Trophoblast cell (in vitro differentiated cells and primary cell): ENCODE measurements around the gene SPON2.

Experiments
- DNase-seq, 2 donors: peaks; one replicate each; pipeline ENCODE4 v3.0.0-alpha.2; 2016
- H2AFZ ChIP-seq: 2 replicates; pipeline ENCODE4 v1.6.1; 2013; ENCODE audit warnings: low read length, moderate library complexity, mild to moderate bottlenecking; ENCODE audit not compliant: insufficient read depth, poor library complexity
- H2AK5ac ChIP-seq: 2 replicates; pipeline ENCODE4 v1.6.1; 2013; ENCODE audit warnings: mild to moderate bottlenecking, low read length
- H2BK120ac ChIP-seq: 2 replicates; pipeline ENCODE4 v1.6.1; 2013; ENCODE audit warnings: low read length, mild to moderate bottlenecking, moderate library complexity; ENCODE audit not compliant: insufficient read depth, poor library complexity
- H2BK12ac ChIP-seq: 2 replicates; pipeline ENCODE4 v1.6.1; 2013; ENCODE audit warnings: mild to moderate bottlenecking, low read length, moderate library complexity
- H2BK5ac ChIP-seq: 2 replicates; pipeline ENCODE4 v1.6.1; 2013; ENCODE audit warnings: low read length, low read depth, moderate library complexity, mild to moderate bottlenecking; ENCODE audit not compliant: poor library complexity
- H3K14ac ChIP-seq: 2 replicates; pipeline ENCODE4 v1.6.1; 2013; ENCODE audit warnings: mild to moderate bottlenecking, low read length
- H3K18ac ChIP-seq: 2 replicates; pipeline ENCODE4 v1.6.1; 2013; ENCODE audit warnings: mild to moderate bottlenecking, low read length
- H3K23ac ChIP-seq: 2 replicates; pipeline ENCODE4 v1.6.1; 2013; ENCODE audit warnings: low read length
- H3K27ac ChIP-seq: 2 replicates; pipeline ENCODE4 v1.5.1; 2013; ENCODE audit warnings: low read depth, mild to moderate bottlenecking, inconsistent platforms, low read length, moderate library complexity
- H3K27me3 ChIP-seq: 2 replicates; pipeline ENCODE4 v1.6.1; 2013; ENCODE audit warnings: inconsistent platforms, mild to moderate bottlenecking, low read length, moderate library complexity; ENCODE audit not compliant: insufficient read depth
- H3K36me3 ChIP-seq, 2 experiments: 1 replicate in 1 of 2; 2 replicates in 1 of 2; pipeline ENCODE4 v1.6.1; 2013; ENCODE audit warnings: low read length in 2 of 2, mild to moderate bottlenecking in 2 of 2, moderate library complexity in 1 of 2; ENCODE audit not compliant: insufficient read depth in 2 of 2, control insufficient read depth in 1 of 2
- H3K4ac ChIP-seq: 2 replicates; pipeline ENCODE4 v1.6.1; 2013; ENCODE audit warnings: low read depth, mild to moderate bottlenecking, low read length, moderate library complexity
- H3K4me1 ChIP-seq, 2 experiments: 1 replicate in 1 of 2; 2 replicates in 1 of 2; pipeline ENCODE4 v1.6.1; 2013; ENCODE audit warnings: low read length in 2 of 2, mild to moderate bottlenecking in 2 of 2, moderate library complexity in 1 of 2; ENCODE audit not compliant: insufficient read depth in 2 of 2, control insufficient read depth in 1 of 2
- H3K4me2 ChIP-seq: 2 replicates; pipeline ENCODE4 v1.6.1; 2013; ENCODE audit warnings: inconsistent platforms, mild to moderate bottlenecking, low read length, moderate library complexity
- H3K4me3 ChIP-seq: 2 replicates; pipeline ENCODE4 v1.5.1; 2013; ENCODE audit warnings: mild to moderate bottlenecking, low read depth, low read length, inconsistent platforms
- H3K79me1 ChIP-seq: one replicate; pipeline ENCODE4 v1.6.1; 2013; ENCODE audit warnings: low read length
- H3K79me2 ChIP-seq: 2 replicates; pipeline ENCODE4 v1.6.1; 2013; ENCODE audit warnings: low read length, mild to moderate bottlenecking; ENCODE audit not compliant: control insufficient read depth, insufficient read depth, poor library complexity
- H3K9ac ChIP-seq: 2 replicates; pipeline ENCODE4 v1.6.1; 2013; ENCODE audit warnings: mild to moderate bottlenecking, low read length
- H3K9me3 ChIP-seq: 2 replicates; pipeline ENCODE4 v1.6.1; 2013; ENCODE audit warnings: low read depth, mild to moderate bottlenecking, control low read depth, inconsistent platforms, low read length; ENCODE audit not compliant: insufficient read depth
- H4K12ac ChIP-seq: 2 replicates; pipeline ENCODE4 v1.6.1; 2013; ENCODE audit warnings: low read depth, mild to moderate bottlenecking, low read length, moderate library complexity
- H4K8ac ChIP-seq: 2 replicates; pipeline ENCODE4 v1.6.1; 2013; ENCODE audit warnings: low read depth, mild to moderate bottlenecking, low read length, moderate library complexity
- H4K91ac ChIP-seq: one replicate; pipeline ENCODE4 v1.6.1; 2013; ENCODE audit warnings: low read depth, mild to moderate bottlenecking, low read length, moderate library complexity
- WGBS: extraction: QIAGEN DNeasy Blood & Tissue Kit; methylation state at CpG from one replicate; pipeline ENCODE4 v1.1.7; 2013; ENCODE audit warnings: missing lambda C conversion rate; ENCODE audit not compliant: insufficient read length, insufficient coverage; ENCODE audit errors: extremely low coverage; 5-methylcytosine and 5-hydroxymethylcytosine counted together

The SPON2 gene

DNA sequence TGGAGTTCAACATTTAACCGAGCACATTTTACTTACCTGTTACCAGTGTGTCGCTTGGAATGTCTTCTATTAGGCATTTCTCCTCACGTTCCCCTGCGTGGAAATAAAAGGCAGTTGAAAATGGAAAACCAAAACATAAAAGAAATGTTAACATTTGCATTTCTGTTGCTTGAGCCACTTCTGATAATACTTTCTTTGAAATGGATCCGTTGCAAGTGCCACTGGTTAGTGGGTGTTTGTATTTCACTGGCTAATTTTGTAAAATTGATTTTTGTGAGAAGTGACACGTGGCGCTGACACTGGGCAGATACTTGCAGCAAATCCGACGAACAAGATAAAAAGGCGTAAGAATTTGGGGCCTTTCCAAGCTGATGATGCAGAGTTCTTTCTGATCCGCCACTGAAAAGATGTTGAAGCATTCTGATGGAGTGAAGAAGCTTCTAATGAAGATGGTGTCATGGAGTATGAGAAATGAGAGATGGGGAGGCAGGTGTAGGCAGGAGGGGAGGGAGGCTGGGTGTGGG, 18.8 kb downstream of the SPON2 start:
- Histone ChIP-seq H3K4me1 (no peaks in the 10 kb centered on the region), H4K12ac (no peak overlapping the region), H3K4ac (no peak overlapping the region), H2BK5ac (no peak overlapping the region), H4K91ac (no peak overlapping the region), H2BK120ac (no peak overlapping the region), H3K27ac (no peak overlapping the region), H3K36me3 (no peaks in the 10 kb centered on the region), H3K27me3 (no peaks in the 10 kb centered on the region), H3K79me2 (no peaks in the 10 kb centered on the region), H2AK5ac (no peak overlapping the region), H3K4me3 (no peak overlapping the region), H3K23ac (no peak overlapping the region), H3K14ac (no peak overlapping the region), H3K9me3 (peaks cover 28% of the 10 kb centered on the region), H3K4me2 (no peak overlapping the region), H2AFZ (no peak overlapping the region), H4K8ac (no peak overlapping the region), H3K9ac (no peak overlapping the region), H2BK12ac (no peak overlapping the region), H3K18ac (no peak overlapping the region), H3K79me1 (no peaks in the 10 kb centered on the region)
- DNase-seq, result no peak
- WGBS, result no CpG with 5 or more reads among the region's 11 CpGs

DNA sequence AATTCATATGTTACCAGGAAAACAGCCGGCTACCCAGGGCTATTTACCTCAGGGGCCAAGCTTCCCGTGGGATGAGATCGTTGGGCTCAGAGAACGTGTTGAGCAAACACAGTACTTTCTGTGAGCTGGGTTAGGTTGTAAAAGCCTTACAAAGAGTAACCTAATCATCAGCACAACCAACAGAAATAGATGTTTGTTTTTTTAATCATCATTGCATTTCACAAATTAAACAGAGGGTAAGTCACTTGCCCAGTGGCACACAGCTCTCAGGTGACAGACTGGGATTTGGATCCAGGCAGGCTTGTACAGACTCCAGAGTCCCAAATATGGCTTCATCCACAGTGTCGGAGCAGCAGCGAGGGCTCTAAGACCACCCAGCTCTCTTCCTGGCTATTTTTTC, 20.1 kb downstream of the SPON2 start:
- Histone ChIP-seq H2BK120ac (no peak overlapping the region), H3K79me1 (no peaks in the 10 kb centered on the region)

DNA sequence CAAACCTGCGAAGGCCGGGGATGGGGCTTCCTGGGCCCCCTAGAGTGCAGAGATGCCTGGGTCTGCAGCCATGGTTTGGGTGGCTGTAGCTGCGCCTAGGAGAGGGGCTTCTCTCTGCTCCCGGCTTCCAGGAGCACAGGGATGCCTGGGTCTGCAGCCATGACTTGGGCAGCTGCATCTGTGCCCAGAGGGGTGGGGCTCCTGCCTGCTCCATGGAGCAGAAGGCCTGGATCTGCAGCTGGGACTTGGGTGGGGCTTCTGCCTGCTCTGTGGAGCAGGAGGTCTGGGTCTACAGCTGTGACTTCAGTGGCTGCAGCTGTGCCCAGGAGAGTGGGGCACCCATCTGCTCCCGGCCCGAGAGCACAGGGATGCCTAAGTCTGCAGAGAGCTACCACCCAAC, 20.8 kb downstream of the SPON2 start:
- no peak for DNase-seq
- Histone ChIP-seq H2AFZ (no peak overlapping the region), H3K4ac (no peak overlapping the region), H3K23ac (no peak overlapping the region), H4K91ac (no peak overlapping the region), H3K9me3 (peaks cover 35% of the 10 kb centered on the region), H3K27me3 (no peaks in the 10 kb centered on the region), H3K4me3 (no peak overlapping the region), H2BK12ac (no peak overlapping the region), H2BK5ac (no peak overlapping the region), H2AK5ac (no peak overlapping the region), H3K4me2 (no peak overlapping the region), H3K14ac (no peak overlapping the region), H4K8ac (no peak overlapping the region), H2BK120ac (no peak overlapping the region), H3K4me1 (no peaks in the 10 kb centered on the region), H3K79me1 (no peaks in the 10 kb centered on the region), H3K18ac (no peak overlapping the region), H3K79me2 (no peaks in the 10 kb centered on the region), H3K27ac (no peak overlapping the region), H4K12ac (no peak overlapping the region), H3K36me3 (no peaks in the 10 kb centered on the region), H3K9ac (no peak overlapping the region)
- WGBS, result no CpG with 5 or more reads among the region's 6 CpGs

More for the DNA sequence above, 20.1 kb downstream of the SPON2 start:
- Histone ChIP-seq H4K8ac (no peak overlapping the region), H2AFZ (no peak overlapping the region), H2AK5ac (no peak overlapping the region), H3K79me2 (no peaks in the 10 kb centered on the region), H4K12ac (no peak overlapping the region), H3K9ac (no peak overlapping the region), H3K36me3 (no peaks in the 10 kb centered on the region), H3K27ac (no peak overlapping the region), H3K14ac (no peak overlapping the region), H3K4me1 (no peaks in the 10 kb centered on the region), H3K9me3 (peaks cover 31% of the 10 kb centered on the region), H4K91ac (no peak overlapping the region), H3K4me2 (no peak overlapping the region), H3K23ac (no peak overlapping the region), H2BK5ac (no peak overlapping the region), H3K4me3 (no peak overlapping the region), H3K4ac (no peak overlapping the region), H3K27me3 (no peaks in the 10 kb centered on the region), H2BK12ac (no peak overlapping the region), H3K18ac (no peak overlapping the region)
- no peak for DNase-seq
- no CpG with 5 or more reads among the region's 6 CpGs for WGBS

DNA sequence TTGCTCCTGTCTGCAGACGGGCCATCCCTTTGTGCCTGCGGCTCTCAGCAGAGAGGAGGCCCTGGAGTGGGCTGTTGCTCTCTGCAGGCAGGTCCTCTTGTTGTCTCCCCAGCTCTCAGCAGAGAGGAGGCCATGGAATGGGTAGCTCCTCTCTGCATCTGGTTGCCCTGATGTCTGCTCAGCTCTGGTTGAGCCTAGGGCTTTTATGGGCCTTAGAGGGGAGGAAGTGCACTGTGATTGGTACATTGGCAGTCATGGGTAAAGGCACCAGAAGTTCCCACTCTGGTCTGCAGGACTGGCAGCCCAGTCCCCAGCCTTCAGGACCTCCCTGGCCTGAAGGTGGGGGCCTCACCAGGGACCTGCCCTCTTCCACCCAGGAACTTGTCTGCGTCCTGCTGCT, 21.5 kb downstream of the SPON2 start:
- Histone ChIP-seq H2BK12ac (no peak overlapping the region), H3K9me3 (peaks cover 31% of the 10 kb centered on the region), H2BK5ac (no peak overlapping the region), H3K14ac (no peak overlapping the region), H3K18ac (no peak overlapping the region), H3K79me2 (no peaks in the 10 kb centered on the region), H3K36me3 (no peaks in the 10 kb centered on the region), H3K4me3 (no peak overlapping the region), H3K27ac (no peak overlapping the region), H3K27me3 (no peaks in the 10 kb centered on the region), H4K12ac (no peak overlapping the region), H3K4me1 (no peaks in the 10 kb centered on the region), H2BK120ac (no peak overlapping the region), H3K4ac (no peak overlapping the region), H3K4me2 (no peak overlapping the region), H4K8ac (no peak overlapping the region), H3K23ac (no peak overlapping the region), H3K9ac (no peak overlapping the region), H2AK5ac (no peak overlapping the region), H2AFZ (no peak overlapping the region), H3K79me1 (no peaks in the 10 kb centered on the region), H4K91ac (no peak overlapping the region)
- no CpG with 5 or more reads among the region's 3 CpGs for WGBS
- DNase-seq, result no peak
